ENCODE results near the gene RBFOX2. TPM values are rescaled to one million over a fixed set of nuclear protein-coding genes. Genes with fewer than 3 reads are reported as not detected.

Gene RBFOX2
- total and polyA plus RNA-seq, 2 of the 13 experiments (the other 11 are each of a cell fraction or from before 2014, with no cell fraction given), result 37.3 to 40.4 TPM

DNA sequence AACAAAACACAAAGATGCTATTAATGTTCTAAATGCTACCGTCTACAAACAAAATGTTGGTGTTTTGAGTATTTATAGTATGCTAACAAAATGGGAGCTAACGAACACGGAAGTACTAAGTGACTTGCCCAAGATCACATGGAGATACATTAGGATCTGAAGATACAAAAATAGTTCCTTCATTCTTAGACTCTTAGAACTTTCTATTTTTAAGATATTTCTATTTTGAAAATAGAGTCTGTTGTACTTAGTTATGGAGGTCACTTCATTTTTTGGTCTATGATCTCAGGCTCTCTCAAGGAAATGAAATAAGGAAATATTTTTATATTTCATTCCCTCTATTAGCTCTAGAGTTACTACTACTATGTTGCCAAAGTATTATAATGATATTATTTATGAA, 246.7 kb downstream of the RBFOX2 start:
- Histone ChIP-seq H4K20me1 (ENCODE audit: insufficient read depth, low read length) (no peaks in the 10 kb centered on the region), H3K4me2 (ENCODE audit: low read depth, low read length) (no peak overlapping the region), H3K4me1 (ENCODE audit: insufficient read depth, low read length) (no peaks in the 10 kb centered on the region), H2AFZ (ENCODE audit: low read length) (no peak overlapping the region), H3K27ac (ENCODE audit: extremely low read length, insufficient read depth, low read length) (no peak overlapping the region), H3K27me3 (ENCODE audit: control insufficient read depth in 1 of 2, insufficient read depth in 2 of 2, low read length in 2 of 2) (no peaks in the 10 kb centered on the region), H3K4me3 (replicated peaks in 1 of 3; ENCODE audit: insufficient read depth in 1 of 3, low read depth in 2 of 3, low read length in 3 of 3) (no peak overlapping the region), H3K36me3 (replicated peaks in 1 of 2; ENCODE audit: control insufficient read depth in 1 of 2, insufficient read depth in 2 of 2, low read length in 2 of 2) (peaks cover 0 to 4% of the 10 kb centered on the region in 2 experiments), H3K79me2 (ENCODE audit: insufficient read depth, low read length) (no peaks in the 10 kb centered on the region), H3K9me3 (ENCODE audit: low read length) (no peaks in the 10 kb centered on the region), H3K9ac (ENCODE audit: insufficient read depth, low read depth, low read length) (no peak overlapping the region)
- POLR2A ChIA-PET, result no interaction called here
- intact Hi-C loops (cut with micrococcal nuclease; ENCODE audit: unreplicated experiment) (no loop called here), in situ Hi-C loops (cut with HindIII; ENCODE audit: extremely low pct_ligation_motif_present, low pct_unique_long_range_greater_than_20kb) (no loop called here)
- CTCF ChIA-PET (ENCODE audit: low intra/inter-chr PET ratio, low total read pairs), result no interaction called here
- FAIRE-seq, result no peak
- no peak for ATAC-seq
- DNase-seq (ENCODE audit: low spot score), result no peak
- 98% methylated on average over 3 of the region's 3 CpGs for WGBS (ENCODE audit: low lambda C conversion rate)
- no TSS peak for BruUV-seq (replicated peaks)
- TF ChIP-seq, protein P1, sequence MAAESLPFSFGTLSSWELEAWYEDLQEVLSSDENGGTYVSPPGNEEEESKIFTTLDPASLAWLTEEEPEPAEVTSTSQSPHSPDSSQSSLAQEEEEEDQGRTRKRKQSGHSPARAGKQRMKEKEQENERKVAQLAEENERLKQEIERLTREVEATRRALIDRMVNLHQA (CRISPR knock-in tag; IDR thresholded peaks at IDR 0.05), result no peak
- no peak for TF ChIP-seq RFXAP (CRISPR knock-in tag; IDR thresholded peaks at IDR 0.05; ENCODE audit: borderline replicate concordance)
- TF ChIP-seq ZBTB20 (CRISPR knock-in tag; IDR thresholded peaks at IDR 0.05; ENCODE audit: borderline replicate concordance, low read depth), result no peak
- TF ChIP-seq, protein P2, sequence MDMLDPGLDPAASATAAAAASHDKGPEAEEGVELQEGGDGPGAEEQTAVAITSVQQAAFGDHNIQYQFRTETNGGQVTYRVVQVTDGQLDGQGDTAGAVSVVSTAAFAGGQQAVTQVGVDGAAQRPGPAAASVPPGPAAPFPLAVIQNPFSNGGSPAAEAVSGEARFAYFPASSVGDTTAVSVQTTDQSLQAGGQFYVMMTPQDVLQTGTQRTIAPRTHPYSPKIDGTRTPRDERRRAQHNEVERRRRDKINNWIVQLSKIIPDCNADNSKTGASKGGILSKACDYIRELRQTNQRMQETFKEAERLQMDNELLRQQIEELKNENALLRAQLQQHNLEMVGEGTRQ (IDR thresholded peaks at IDR 0.05; ENCODE audit: low read depth, low read length), result no peak
- TF ChIP-seq, protein P2 (CRISPR knock-in tag; IDR thresholded peaks at IDR 0.05; ENCODE audit: borderline replicate concordance), result no peak
- TF ChIP-seq RCOR2 (CRISPR knock-in tag; IDR thresholded peaks at IDR 0.05), result no peak
- TF ChIP-seq ZNF510 (CRISPR knock-in tag; IDR thresholded peaks at IDR 0.05; ENCODE audit: low read depth), result no peak
- no peak for TF ChIP-seq ZNF790 (CRISPR knock-in tag; IDR thresholded peaks at IDR 0.05; ENCODE audit: borderline replicate concordance)
- no peak for TF ChIP-seq MBNL3 (CRISPR knock-in tag; conservative IDR thresholded peaks at IDR 0.05)
- TF ChIP-seq ZNF75D (CRISPR knock-in tag; IDR thresholded peaks at IDR 0.05; ENCODE audit: borderline replicate concordance), result no peak
- TF ChIP-seq KDM1A (CRISPR knock-in tag; IDR thresholded peaks at IDR 0.05), result no peak
- no peak for TF ChIP-seq ZSCAN29 (CRISPR knock-in tag; conservative IDR thresholded peaks at IDR 0.05)
- TF ChIP-seq, protein P3, sequence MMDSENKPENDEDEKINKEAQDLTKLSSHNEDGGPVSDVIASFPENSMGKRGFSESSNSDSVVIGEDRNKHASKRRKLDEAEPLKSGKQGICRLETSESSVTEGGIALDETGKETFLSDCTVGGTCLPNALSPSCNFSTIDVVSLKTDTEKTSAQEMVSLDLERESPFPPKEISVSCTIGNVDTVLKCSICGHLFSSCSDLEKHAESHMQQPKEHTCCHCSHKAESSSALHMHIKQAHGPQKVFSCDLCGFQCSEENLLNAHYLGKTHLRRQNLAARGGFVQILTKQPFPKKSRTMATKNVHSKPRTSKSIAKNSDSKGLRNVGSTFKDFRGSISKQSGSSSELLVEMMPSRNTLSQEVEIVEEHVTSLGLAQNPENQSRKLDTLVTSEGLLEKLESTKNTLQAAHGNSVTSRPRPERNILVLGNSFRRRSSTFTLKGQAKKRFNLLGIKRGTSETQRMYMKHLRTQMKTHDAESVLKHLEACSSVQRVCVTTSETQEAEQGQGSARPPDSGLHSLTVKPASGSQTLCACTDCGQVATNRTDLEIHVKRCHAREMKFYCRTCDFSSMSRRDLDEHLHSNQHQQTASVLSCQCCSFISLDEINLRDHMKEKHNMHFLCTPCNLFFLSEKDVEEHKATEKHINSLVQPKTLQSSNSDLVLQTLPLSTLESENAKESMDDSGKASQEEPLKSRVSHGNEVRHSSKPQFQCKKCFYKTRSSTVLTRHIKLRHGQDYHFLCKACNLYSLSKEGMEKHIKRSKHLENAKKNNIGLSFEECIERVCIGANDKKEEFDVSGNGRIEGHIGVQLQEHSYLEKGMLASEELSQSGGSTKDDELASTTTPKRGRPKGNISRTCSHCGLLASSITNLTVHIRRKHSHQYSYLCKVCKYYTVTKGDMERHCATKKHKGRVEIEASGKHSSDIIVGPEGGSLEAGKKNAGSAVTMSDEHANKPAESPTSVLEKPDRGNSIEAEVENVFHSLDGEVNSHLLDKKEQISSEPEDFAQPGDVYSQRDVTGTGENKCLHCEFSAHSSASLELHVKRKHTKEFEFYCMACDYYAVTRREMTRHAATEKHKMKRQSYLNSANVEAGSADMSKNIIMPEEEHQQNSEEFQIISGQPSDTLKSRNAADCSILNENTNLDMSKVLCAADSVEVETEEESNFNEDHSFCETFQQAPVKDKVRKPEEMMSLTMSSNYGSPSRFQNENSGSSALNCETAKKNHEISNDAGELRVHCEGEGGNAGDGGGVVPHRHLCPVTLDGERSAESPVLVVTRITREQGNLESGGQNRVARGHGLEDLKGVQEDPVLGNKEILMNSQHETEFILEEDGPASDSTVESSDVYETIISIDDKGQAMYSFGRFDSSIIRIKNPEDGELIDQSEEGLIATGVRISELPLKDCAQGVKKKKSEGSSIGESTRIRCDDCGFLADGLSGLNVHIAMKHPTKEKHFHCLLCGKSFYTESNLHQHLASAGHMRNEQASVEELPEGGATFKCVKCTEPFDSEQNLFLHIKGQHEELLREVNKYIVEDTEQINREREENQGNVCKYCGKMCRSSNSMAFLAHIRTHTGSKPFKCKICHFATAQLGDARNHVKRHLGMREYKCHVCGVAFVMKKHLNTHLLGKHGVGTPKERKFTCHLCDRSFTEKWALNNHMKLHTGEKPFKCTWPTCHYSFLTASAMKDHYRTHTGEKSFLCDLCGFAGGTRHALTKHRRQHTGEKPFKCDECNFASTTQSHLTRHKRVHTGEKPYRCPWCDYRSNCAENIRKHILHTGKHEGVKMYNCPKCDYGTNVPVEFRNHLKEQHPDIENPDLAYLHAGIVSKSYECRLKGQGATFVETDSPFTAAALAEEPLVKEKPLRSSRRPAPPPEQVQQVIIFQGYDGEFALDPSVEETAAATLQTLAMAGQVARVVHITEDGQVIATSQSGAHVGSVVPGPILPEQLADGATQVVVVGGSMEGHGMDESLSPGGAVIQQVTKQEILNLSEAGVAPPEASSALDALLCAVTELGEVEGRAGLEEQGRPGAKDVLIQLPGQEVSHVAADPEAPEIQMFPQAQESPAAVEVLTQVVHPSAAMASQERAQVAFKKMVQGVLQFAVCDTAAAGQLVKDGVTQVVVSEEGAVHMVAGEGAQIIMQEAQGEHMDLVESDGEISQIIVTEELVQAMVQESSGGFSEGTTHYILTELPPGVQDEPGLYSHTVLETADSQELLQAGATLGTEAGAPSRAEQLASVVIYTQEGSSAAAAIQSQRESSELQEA (CRISPR knock-in tag; IDR thresholded peaks at IDR 0.05; ENCODE audit: not compliant biosample characterization), result no peak
- TF ChIP-seq TBX3 (IDR thresholded peaks at IDR 0.05; ENCODE audit: borderline replicate concordance), result no peak
- no peak for TF ChIP-seq PCBP1 (IDR thresholded peaks at IDR 0.05; ENCODE audit: borderline replicate concordance, low read depth, low read length)
